ENCODE results near the gene ZNF431. TPM values are rescaled to one million over a fixed set of nuclear protein-coding genes. Genes with fewer than 3 reads are reported as not detected.

ZNF431 gene
- total RNA-seq, 4 donors from 2014 or later: 20.4 to 49.0 (median 27.4) TPM

DNA sequence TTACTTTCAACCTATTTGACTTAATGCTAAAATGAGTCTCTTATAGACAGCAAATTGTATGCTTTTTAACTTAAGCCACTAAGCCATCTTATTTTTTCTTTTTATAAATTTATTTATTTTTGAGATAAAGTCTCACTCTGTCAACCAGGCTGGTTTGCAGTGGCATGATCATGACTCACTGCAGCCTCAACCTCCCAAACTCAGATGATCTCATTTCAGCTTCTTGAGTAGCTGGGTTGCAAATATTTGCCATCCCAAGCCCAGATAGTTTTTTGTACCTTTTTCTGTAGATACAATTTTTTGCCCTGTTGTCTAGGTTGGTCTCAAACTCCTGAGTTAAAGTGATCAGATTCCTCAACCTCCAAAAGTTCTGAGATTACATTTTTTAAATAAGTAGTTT is 32.7 kb upstream of the ZNF431 start:
- intact Hi-C loops (cut with DNase I; ENCODE audit: low total_unique reads): no loop called here
- no peak for DNase-seq (ENCODE audit: low spot score in 2 of 2)
- H3K4me3 ChIP-seq (ENCODE audit: low read depth, poor library complexity, severe bottlenecking): no peak overlapping the region
- TF ChIP-seq, protein P1, sequence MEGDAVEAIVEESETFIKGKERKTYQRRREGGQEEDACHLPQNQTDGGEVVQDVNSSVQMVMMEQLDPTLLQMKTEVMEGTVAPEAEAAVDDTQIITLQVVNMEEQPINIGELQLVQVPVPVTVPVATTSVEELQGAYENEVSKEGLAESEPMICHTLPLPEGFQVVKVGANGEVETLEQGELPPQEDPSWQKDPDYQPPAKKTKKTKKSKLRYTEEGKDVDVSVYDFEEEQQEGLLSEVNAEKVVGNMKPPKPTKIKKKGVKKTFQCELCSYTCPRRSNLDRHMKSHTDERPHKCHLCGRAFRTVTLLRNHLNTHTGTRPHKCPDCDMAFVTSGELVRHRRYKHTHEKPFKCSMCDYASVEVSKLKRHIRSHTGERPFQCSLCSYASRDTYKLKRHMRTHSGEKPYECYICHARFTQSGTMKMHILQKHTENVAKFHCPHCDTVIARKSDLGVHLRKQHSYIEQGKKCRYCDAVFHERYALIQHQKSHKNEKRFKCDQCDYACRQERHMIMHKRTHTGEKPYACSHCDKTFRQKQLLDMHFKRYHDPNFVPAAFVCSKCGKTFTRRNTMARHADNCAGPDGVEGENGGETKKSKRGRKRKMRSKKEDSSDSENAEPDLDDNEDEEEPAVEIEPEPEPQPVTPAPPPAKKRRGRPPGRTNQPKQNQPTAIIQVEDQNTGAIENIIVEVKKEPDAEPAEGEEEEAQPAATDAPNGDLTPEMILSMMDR (IDR thresholded peaks at IDR 0.05): no peak
- no peak for TF ChIP-seq POLR2A (IDR thresholded peaks at IDR 0.05)

- H3K4me3 ChIP-seq (ENCODE audit: low read depth, poor library complexity, severe bottlenecking): no peak overlapping the region
- no peak for TF ChIP-seq POLR2A (IDR thresholded peaks at IDR 0.05)
- TF ChIP-seq, protein P1 (IDR thresholded peaks at IDR 0.05): no peak
- WGBS, 2 donors: 95 to 100% methylated on average over 1 of the region's 1 CpG
- DNase-seq (ENCODE audit: low spot score in 2 of 2): no peak
- intact Hi-C loops (cut with DNase I; ENCODE audit: low total_unique reads): no loop called here
Observed at GRCh38 chr19:21110183-21110582, 31.7 kb upstream of the ZNF431 start.

GRCh38 chr19:21115430-21115829 is 26.4 kb upstream of the ZNF431 start:
- TF ChIP-seq, protein P1 (IDR thresholded peaks at IDR 0.05): no peak
- TF ChIP-seq POLR2A (IDR thresholded peaks at IDR 0.05): no peak
- DNase-seq (ENCODE audit: low spot score in 2 of 2): no peak
- H3K4me3 ChIP-seq (ENCODE audit: low read depth, poor library complexity, severe bottlenecking): no peak overlapping the region
- intact Hi-C loops (cut with DNase I; ENCODE audit: low total_unique reads): no loop called here

DNA sequence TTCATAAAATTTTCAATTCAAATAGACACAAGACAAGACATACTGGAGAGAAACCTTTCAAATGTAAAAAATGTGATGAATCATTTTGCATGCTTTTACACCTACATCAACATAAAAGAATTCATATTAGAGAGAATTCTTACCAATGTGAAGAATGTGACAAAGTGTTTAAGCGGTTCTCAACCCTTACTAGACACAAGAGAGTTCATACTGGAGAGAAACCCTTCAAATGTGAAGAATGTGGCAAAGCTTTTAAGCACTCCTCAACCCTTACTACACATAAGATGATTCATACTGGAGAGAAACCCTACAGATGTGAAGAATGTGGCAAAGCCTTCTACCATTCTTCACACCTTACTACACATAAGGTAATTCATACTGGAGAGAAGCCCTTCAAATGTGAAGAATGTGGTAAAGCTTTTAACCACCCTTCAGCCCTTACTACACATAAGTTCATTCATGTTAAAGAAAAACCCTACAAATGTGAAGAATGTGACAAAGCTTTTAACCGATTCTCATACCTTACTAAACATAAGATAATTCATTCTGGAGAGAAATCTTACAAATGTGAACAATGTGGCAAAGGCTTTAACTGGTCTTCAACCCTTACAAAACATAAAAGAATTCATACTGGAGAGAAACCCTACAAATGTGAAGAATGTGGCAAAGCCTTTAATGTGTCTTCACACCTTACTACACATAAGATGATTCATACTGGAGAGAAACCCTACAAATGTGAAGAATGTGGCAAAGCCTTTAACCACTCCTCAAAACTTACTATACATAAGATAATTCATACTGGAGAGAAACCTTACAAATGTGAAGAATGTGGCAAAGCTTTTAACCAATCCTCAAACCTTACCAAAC is 24.6 kb upstream of the ZNF431 start:
- intact Hi-C loops (cut with DNase I; ENCODE audit: low total_unique reads): no loop called here
- WGBS, 2 donors: 86 to 91% methylated on average over 2 of the region's 2 CpGs
- no peak overlapping the region for H3K4me3 ChIP-seq (ENCODE audit: low read depth, poor library complexity, severe bottlenecking)
- DNase-seq (ENCODE audit: low spot score in 2 of 2): no peak
- no peak for TF ChIP-seq POLR2A (IDR thresholded peaks at IDR 0.05)
- TF ChIP-seq, protein P1 (IDR thresholded peaks at IDR 0.05): no peak

GRCh38 chr19:21126078-21126477 is 15.8 kb upstream of the ZNF431 start:
- TF ChIP-seq, protein P1 (IDR thresholded peaks at IDR 0.05): no peak
- TF ChIP-seq POLR2A (IDR thresholded peaks at IDR 0.05): no peak

DNA sequence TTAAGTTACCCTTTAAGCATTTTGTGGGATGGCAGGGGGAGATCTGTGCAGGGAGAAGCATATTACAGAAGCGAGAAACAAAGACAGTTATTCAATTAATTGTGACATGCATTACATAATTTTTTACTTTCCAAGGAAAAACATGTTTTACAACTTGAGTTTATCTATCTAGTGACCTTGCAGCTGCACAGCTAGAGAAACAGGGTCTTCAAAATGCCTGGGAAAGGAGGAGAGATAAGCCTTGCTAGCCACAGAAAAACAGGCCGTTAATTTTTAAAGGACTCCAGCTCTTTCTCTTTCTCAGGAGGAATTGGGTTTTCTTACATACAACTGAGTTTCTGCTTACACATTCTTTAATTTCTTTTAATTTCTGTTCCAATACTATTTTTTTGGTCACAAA is 14.8 kb upstream of the ZNF431 start:
- H3K4me3 ChIP-seq (ENCODE audit: low read depth, poor library complexity, severe bottlenecking): no peak overlapping the region
- intact Hi-C loops (cut with DNase I; ENCODE audit: low total_unique reads): no loop called here
- TF ChIP-seq, protein P1 (IDR thresholded peaks at IDR 0.05): no peak
- TF ChIP-seq POLR2A (IDR thresholded peaks at IDR 0.05): no peak
- DNase-seq (ENCODE audit: low spot score in 2 of 2): no peak
- WGBS, 2 donors: 39% methylated on average over 2 of the region's 2 CpGs

More at GRCh38 chr19:21126078-21126477, 15.8 kb upstream of the ZNF431 start:
- intact Hi-C loops (cut with DNase I; ENCODE audit: low total_unique reads): no loop called here
- DNase-seq (ENCODE audit: low spot score in 2 of 2): no peak
- H3K4me3 ChIP-seq (ENCODE audit: low read depth, poor library complexity, severe bottlenecking): no peak overlapping the region

Measured in lower leg skin (tissue), 4 donors.